ENCODE results near the gene CT45A9. TPM values are rescaled to one million over a fixed set of nuclear protein-coding genes. Genes with fewer than 3 reads are reported as not detected.

CT45A9 gene
- total and polyA plus RNA-seq, 2 donors, result not detected

Other genes with a start within 250 kb of the CT45A9 start
- not detected for gene CT45A1, start 158.2 kb downstream of the CT45A9 start, total RNA-seq
- gene CT45A1, start 158.2 kb downstream of the CT45A9 start, polyA plus RNA-seq, result not detected
- not detected for gene CT45A3, start 103.6 kb downstream of the CT45A9 start, total RNA-seq
- not detected for gene CT45A3, start 103.6 kb downstream of the CT45A9 start, polyA plus RNA-seq
- not detected for gene CT45A5, start 86.3 kb downstream of the CT45A9 start, total RNA-seq
- not detected for gene CT45A5, start 86.3 kb downstream of the CT45A9 start, polyA plus RNA-seq
- not detected for gene CT45A6, start 69.0 kb downstream of the CT45A9 start, total RNA-seq
- not detected for gene CT45A6, start 69.0 kb downstream of the CT45A9 start, polyA plus RNA-seq
- not detected for gene CT45A2, start 51.8 kb downstream of the CT45A9 start, total RNA-seq
- gene CT45A2, start 51.8 kb downstream of the CT45A9 start, polyA plus RNA-seq, result not detected
- gene CT45A7, start 34.5 kb downstream of the CT45A9 start, total RNA-seq, result not detected
- not detected for gene CT45A7, start 34.5 kb downstream of the CT45A9 start, polyA plus RNA-seq
- not detected for gene CT45A8, start 17.3 kb downstream of the CT45A9 start, total RNA-seq
- not detected for gene CT45A8, start 17.3 kb downstream of the CT45A9 start, polyA plus RNA-seq
- gene CT45A10, start 21.6 kb upstream of the CT45A9 start, total RNA-seq, result not detected
- not detected for gene CT45A10, start 21.6 kb upstream of the CT45A9 start, polyA plus RNA-seq
- gene SAGE1, start 21.9 kb upstream of the CT45A9 start, total RNA-seq, result not detected
- gene SAGE1, start 21.9 kb upstream of the CT45A9 start, polyA plus RNA-seq, result not detected
- gene MMGT1, start 102.2 kb upstream of the CT45A9 start, total RNA-seq, result 21.4 TPM
- gene MMGT1, start 102.2 kb upstream of the CT45A9 start, polyA plus RNA-seq, result 23.8 TPM
- 22.9 TPM for gene SLC9A6, start 113.6 kb upstream of the CT45A9 start, total RNA-seq
- gene SLC9A6, start 113.6 kb upstream of the CT45A9 start, polyA plus RNA-seq, result 11.3 TPM